ENCODE data around the gene RBBP5. TPM values are rescaled to one million over a fixed set of nuclear protein-coding genes. Genes with fewer than 3 reads are reported as not detected.

RBBP5 gene
- total and polyA plus RNA-seq, 2 experiments from 2014 or later: 14.1 to 26.5 TPM

- TF ChIP-seq ZNF462 (CRISPR knock-in tag; IDR thresholded peaks at IDR 0.05): no peak
- no peak for TF ChIP-seq ETS1 (IDR thresholded peaks at IDR 0.05)
Observed at GRCh38 chr1:205129447-205130029, 7.8 kb upstream of the RBBP5 start (continued).

GRCh38 chr1:205128050-205128449 lies 6.3 kb upstream of the RBBP5 start:
- DNase-seq (ENCODE audit: low spot score): no peak
- Histone ChIP-seq H3K27me3 (ENCODE audit: insufficient read depth) (no peaks in the 10 kb centered on the region), H3K4me3 (no peak overlapping the region), H3K27ac (ENCODE audit: low read depth) (no peak overlapping the region), H3K4me2 (no peak overlapping the region), H3K9me2 (ENCODE audit: insufficient read depth) (no peaks in the 10 kb centered on the region), H4K20me1 (replicated peaks; ENCODE audit: insufficient read depth) (no peaks in the 10 kb centered on the region), H3K4me1 (ENCODE audit: insufficient read depth) (no peaks in the 10 kb centered on the region), H2AFZ (no peak overlapping the region), H3F3A (replicated peaks; ENCODE audit: low read depth) (no peaks in the 10 kb centered on the region), H3K36me3 (ENCODE audit: insufficient read depth) (no peaks in the 10 kb centered on the region), H3K79me2 (replicated peaks; ENCODE audit: insufficient read depth) (no peaks in the 10 kb centered on the region)
- Mint-ChIP-seq H3K27ac (no peak overlapping the region), H3K27me3 (ENCODE audit: insufficient read depth, low read depth, poor library complexity) (no peaks in the 10 kb centered on the region), H3K4me3 (no peak overlapping the region), H3K9me3 (no peaks in the 10 kb centered on the region), H3K36me3 (ENCODE audit: low read depth) (no peaks in the 10 kb centered on the region), H3K4me1 (no peaks in the 10 kb centered on the region)
- no peak for ATAC-seq
- no peak for TF ChIP-seq STAT1 (IDR thresholded peaks at IDR 0.05; ENCODE audit: unreplicated experiment)
- TF ChIP-seq CREB1 (CRISPR knock-in tag; IDR thresholded peaks at IDR 0.05; ENCODE audit: low read depth): no peak
- no peak for TF ChIP-seq ZNF331 (CRISPR knock-in tag; IDR thresholded peaks at IDR 0.05; ENCODE audit: low read depth)
- no peak for TF ChIP-seq ZNF114 (CRISPR knock-in tag; IDR thresholded peaks at IDR 0.05)
- no peak for TF ChIP-seq CTCF (conservative IDR thresholded peaks at IDR 0.05; ENCODE audit: low read depth in 2 of 2)
- TF ChIP-seq POLR2AphosphoS5 (IDR thresholded peaks at IDR 0.05; ENCODE audit: low read depth): no peak
- TF ChIP-seq ETS1 (IDR thresholded peaks at IDR 0.05): no peak
